ENCODE data around the gene ARPIN. TPM values are rescaled to one million over a fixed set of nuclear protein-coding genes. Genes with fewer than 3 reads are reported as not detected.

ARPIN gene
- total and polyA plus RNA-seq, 9 of the 15 experiments (the other 6 are each of a cell fraction or from before 2014, with no cell fraction given), result not detected

DNA sequence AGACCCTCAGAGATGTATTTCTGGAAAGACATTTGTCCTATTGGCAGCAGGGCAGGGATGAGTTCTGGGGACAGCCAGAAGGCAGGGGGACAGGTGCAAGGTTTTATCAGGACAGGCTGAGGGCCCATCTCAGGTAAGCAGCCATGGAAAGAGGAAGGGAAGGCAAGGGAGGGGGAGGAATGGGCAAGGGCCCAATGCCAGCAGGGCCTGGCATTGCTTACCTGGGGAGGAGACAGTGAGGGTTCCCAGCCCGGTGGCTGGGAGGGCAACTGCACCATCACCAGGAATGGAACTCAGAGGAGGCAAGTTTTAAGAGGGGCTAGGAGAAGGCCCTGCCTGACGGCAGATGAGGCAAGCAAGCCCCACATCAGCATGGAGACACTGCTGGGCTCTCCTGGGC, 3.1 kb downstream of the ARPIN start (continued):
- TF ChIP-seq, protein P1, sequence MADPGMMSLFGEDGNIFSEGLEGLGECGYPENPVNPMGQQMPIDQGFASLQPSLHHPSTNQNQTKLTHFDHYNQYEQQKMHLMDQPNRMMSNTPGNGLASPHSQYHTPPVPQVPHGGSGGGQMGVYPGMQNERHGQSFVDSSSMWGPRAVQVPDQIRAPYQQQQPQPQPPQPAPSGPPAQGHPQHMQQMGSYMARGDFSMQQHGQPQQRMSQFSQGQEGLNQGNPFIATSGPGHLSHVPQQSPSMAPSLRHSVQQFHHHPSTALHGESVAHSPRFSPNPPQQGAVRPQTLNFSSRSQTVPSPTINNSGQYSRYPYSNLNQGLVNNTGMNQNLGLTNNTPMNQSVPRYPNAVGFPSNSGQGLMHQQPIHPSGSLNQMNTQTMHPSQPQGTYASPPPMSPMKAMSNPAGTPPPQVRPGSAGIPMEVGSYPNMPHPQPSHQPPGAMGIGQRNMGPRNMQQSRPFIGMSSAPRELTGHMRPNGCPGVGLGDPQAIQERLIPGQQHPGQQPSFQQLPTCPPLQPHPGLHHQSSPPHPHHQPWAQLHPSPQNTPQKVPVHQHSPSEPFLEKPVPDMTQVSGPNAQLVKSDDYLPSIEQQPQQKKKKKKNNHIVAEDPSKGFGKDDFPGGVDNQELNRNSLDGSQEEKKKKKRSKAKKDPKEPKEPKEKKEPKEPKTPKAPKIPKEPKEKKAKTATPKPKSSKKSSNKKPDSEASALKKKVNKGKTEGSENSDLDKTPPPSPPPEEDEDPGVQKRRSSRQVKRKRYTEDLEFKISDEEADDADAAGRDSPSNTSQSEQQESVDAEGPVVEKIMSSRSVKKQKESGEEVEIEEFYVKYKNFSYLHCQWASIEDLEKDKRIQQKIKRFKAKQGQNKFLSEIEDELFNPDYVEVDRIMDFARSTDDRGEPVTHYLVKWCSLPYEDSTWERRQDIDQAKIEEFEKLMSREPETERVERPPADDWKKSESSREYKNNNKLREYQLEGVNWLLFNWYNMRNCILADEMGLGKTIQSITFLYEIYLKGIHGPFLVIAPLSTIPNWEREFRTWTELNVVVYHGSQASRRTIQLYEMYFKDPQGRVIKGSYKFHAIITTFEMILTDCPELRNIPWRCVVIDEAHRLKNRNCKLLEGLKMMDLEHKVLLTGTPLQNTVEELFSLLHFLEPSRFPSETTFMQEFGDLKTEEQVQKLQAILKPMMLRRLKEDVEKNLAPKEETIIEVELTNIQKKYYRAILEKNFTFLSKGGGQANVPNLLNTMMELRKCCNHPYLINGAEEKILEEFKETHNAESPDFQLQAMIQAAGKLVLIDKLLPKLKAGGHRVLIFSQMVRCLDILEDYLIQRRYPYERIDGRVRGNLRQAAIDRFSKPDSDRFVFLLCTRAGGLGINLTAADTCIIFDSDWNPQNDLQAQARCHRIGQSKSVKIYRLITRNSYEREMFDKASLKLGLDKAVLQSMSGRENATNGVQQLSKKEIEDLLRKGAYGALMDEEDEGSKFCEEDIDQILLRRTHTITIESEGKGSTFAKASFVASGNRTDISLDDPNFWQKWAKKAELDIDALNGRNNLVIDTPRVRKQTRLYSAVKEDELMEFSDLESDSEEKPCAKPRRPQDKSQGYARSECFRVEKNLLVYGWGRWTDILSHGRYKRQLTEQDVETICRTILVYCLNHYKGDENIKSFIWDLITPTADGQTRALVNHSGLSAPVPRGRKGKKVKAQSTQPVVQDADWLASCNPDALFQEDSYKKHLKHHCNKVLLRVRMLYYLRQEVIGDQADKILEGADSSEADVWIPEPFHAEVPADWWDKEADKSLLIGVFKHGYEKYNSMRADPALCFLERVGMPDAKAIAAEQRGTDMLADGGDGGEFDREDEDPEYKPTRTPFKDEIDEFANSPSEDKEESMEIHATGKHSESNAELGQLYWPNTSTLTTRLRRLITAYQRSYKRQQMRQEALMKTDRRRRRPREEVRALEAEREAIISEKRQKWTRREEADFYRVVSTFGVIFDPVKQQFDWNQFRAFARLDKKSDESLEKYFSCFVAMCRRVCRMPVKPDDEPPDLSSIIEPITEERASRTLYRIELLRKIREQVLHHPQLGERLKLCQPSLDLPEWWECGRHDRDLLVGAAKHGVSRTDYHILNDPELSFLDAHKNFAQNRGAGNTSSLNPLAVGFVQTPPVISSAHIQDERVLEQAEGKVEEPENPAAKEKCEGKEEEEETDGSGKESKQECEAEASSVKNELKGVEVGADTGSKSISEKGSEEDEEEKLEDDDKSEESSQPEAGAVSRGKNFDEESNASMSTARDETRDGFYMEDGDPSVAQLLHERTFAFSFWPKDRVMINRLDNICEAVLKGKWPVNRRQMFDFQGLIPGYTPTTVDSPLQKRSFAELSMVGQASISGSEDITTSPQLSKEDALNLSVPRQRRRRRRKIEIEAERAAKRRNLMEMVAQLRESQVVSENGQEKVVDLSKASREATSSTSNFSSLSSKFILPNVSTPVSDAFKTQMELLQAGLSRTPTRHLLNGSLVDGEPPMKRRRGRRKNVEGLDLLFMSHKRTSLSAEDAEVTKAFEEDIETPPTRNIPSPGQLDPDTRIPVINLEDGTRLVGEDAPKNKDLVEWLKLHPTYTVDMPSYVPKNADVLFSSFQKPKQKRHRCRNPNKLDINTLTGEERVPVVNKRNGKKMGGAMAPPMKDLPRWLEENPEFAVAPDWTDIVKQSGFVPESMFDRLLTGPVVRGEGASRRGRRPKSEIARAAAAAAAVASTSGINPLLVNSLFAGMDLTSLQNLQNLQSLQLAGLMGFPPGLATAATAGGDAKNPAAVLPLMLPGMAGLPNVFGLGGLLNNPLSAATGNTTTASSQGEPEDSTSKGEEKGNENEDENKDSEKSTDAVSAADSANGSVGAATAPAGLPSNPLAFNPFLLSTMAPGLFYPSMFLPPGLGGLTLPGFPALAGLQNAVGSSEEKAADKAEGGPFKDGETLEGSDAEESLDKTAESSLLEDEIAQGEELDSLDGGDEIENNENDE (IDR thresholded peaks at IDR 0.05; ENCODE audit: low read depth, low read length), result no peak
- TF ChIP-seq SMARCA4 (IDR thresholded peaks at IDR 0.05) (no peak), GABPB2 (CRISPR knock-in tag; conservative IDR thresholded peaks at IDR 0.05) (no peak), POLR2B (IDR thresholded peaks at IDR 0.05; ENCODE audit: low read depth, partially characterized antibody) (no peak)
